HG03342 (cell line): ENCODE results near the gene STX5.
"Not testable (repeated sequence)": the region's sequence is repeated elsewhere in the genome, so short reads cannot be mapped to it uniquely, and the experiment has no call there.

Experiments
- ATAC-seq: cut with Tn5 transposase; IDR thresholded peaks from one replicate; pipeline ENCODE4 v1.9.1; 2021; ENCODE audit warnings: mild to moderate bottlenecking, moderate library complexity; ENCODE audit not compliant: unreplicated experiment

Gene STX5

DNA sequence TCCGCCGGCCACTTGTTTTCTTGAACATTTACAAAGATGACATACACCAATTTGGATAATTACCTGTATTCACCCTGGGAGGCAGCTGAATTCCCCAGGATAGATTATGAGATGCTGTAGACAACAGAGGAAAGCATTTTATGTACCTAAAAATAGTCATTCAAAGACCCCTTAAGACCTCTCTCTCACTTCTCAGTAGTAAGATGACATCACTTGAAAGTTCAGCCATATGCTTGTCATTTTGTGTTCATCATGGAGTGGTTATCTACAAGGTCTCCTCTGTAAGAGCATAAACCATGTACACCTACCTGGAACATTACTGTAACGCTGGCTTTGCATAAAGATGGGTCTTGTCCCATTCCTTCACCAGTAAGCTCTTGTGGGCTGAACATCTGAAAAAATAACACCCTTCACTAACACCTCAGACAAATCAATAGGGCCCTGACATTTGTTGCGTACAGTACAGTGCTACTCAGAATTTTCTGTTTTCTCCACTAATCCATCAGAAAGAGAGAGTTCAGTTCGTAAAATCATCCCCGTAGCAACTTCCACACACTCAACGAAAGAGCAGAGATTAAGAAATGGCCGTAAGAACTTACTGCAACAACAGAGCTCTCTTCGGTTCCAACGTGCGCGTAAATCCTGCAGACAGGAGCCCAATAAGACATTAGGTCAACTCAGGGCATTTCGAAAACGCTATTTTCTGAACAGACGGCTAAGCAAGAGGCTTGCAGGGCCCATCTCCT is 23.1 kb upstream of the STX5 start:
- ATAC-seq, result no peak

GRCh38 chr11:62854013-62854824 is 22.4 kb upstream of the STX5 start:
- ATAC-seq, result no peak

- no peak for ATAC-seq
Observed at GRCh38 chr11:62853279-62853965, 21.6 kb upstream of the STX5 start.

DNA sequence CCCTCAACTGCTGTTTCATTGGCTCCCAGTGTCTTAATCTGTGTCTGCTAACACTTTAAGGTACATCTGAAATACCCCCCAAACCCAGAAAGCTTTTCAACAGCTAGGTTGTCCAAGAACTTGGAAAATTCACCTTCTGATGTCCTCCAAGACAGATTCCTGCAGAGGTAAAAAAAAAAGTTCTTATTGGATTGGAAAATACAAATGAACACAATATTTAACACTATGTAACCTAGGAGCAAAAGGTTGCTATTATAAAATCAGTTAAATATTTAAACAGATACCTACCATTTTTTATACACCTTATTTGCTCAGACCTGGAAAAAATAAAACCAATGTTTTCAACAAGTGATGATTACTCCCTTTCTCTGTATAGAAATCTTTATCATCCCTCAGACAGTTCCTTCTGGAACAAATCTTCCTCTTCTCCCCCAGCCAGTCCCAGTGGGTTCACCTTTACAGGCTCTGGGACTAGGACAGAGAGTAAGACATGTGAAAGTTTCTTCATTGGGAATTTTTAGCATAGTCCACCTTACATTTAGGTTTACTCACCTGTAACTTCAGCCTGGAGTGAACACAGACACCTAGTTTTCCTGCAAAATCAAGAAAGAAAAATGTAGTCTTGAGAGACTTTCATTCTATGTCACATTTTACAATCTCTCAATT is 20.8 kb upstream of the STX5 start:
- no peak for ATAC-seq

DNA sequence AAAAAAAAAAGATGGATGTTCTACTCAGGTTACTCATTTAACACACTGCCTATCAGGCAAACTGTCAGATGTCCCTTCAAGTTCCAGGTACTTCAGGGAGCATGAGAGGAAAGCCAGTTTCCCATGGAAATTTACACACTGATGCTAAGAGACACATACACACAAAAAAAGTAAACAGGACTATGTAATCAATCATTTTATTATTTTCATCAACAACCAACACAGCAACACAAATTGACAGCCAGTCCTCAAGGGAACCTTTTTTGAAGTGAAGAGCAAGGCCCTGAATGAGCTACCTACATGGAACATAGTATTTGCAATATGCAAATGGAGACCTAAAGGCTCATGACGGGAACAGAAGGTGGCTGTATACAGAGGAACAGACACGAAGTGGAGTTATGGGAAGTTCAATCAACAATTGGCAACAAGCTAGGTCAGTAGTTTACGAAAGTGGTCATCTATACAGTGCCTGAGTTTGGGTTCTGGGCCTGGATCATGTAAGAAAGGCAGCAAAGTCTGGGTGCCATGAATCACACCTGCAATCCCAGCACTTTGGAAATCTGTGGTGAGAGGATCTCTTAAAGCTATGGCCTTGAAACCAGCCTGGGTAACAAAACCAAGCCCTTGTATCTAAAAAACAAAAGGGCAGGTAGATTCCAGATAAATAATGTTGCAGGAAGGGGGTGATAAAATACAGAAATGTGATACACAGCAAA is 20.1 kb upstream of the STX5 start:
- ATAC-seq, result no peak

GRCh38 chr11:62850911-62851806 is 19.3 kb upstream of the STX5 start:
- no peak for ATAC-seq

DNA sequence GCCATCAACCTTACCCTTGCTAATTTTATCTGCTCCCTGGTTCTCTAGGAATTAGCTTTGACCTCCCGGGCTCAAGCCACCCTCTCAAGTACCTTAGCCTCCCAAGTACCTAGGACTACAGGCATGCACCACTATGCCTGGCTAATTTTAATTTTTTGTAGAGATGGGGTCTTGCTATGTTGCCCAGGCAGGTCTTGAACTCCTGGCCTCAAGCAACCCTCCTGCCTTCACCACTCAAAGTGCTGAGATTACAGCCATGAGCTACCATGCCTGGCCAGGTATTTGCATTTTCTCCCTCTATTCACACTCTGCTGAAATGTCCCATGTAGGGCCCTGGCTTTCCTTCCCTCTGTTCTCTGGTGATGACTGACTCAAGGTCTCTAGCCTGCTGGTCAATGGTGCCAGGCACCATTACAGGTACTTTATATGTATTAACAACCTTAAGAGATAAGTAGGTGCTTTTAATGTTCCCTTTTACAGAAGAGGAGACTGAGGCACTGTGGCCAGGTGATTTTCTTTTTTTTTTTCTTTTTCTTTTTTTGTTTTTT is 16.0 kb upstream of the STX5 start:
- no peak for ATAC-seq

- no peak for ATAC-seq
Observed at GRCh38 chr11:62846177-62846576, 14.3 kb upstream of the STX5 start.

DNA sequence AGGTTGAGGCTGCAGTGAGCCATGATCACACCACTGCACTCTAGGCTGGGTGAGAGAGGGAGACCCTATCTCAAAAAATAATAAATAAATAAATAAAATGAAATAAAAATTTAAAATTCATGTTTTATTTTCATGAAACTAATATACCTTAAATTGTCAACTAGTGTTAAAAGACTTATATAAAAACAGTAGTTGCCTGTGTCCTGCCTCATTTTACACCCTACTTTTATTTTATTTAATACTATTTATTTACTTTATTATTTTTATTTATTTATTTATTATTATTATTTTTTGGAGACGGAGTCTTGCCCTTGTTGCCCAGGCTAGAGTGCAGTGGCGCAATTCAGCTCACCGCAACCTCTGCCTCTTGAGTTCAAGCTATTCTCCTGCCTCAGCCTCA is 12.3 kb upstream of the STX5 start:
- ATAC-seq, result no peak

DNA sequence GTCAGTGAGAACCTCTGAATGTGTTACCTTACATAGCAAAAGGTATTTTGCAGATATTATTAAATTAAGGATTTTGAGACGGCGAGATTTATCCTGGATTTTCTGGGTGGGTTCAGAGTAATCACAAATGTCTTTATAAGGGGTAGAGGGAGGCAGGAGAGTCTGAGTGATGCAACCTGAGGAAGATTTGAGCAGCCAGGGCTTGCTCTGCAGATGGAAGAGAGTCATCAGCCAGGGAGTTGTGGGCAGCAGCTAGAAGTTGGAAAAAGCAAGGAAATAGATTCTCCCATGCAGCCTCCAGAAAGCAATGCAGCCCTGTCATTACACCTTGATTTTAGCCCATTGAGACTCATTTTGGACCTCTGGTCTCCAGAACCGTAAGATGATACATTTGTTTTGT is 11.6 kb upstream of the STX5 start:
- no peak for ATAC-seq

DNA sequence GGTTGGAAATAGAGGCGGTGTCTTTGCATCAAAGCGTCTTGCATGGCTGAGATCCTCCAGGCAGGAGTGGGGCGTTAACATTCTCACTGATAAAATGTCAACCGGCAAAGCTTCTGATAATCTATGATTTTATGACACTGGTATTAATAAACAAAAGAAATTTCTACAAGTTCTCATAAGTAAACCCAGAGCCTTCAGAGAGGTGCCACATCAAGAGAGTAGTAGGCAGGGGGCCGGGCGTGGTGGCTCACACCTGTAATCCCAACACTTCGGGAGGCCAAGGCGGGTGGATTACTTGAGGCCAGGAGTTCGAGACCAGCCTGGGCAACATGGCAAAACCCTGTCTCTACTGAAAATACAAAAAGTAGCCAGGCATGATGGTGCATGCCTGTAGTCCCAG is 11.0 kb upstream of the STX5 start:
- ATAC-seq, result not testable (repeated sequence)

DNA sequence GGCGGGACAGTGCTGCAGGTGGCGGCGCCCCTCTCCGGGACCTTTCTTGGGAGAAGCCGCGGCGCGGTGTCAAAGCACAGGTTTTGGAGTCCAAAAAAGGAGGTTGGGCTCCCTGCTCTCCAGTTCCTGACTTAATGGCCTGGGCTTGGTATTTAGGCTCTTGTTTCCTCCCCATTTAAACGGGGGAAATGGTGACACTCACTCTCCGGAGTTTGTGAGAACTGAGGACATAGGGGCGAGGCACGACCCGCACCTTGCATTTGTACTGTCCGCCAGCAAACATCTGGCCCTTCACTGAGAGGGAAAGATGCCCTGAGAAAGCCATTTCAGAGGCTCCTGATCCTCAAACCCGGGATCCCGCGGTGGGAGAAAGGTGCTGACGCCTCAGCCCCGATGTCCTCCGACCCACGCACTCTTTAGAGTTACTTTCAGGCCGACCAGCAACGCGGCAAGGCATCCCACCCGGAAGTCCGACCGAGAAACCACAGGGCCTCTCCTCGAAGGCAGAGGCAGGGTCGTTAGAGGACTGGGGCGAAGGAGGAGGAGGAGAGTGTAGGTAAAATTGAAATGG is 10.4 kb upstream of the STX5 start:
- ATAC-seq, result no peak

GRCh38 chr11:62841361-62842170 is 9.7 kb upstream of the STX5 start:
- ATAC-seq, result peak; percentile 54

GRCh38 chr11:62840721-62841360 is 9.0 kb upstream of the STX5 start:
- ATAC-seq, result not testable (repeated sequence)

GRCh38 chr11:62839050-62839945 is 7.4 kb upstream of the STX5 start, which contains the start of gene WDR74:
Gene WDR74 (minus strand): TSS chr11:62839590. CDS start chr11:62839570, 20 bp downstream.
- peak; percentile 41 for ATAC-seq

DNA sequence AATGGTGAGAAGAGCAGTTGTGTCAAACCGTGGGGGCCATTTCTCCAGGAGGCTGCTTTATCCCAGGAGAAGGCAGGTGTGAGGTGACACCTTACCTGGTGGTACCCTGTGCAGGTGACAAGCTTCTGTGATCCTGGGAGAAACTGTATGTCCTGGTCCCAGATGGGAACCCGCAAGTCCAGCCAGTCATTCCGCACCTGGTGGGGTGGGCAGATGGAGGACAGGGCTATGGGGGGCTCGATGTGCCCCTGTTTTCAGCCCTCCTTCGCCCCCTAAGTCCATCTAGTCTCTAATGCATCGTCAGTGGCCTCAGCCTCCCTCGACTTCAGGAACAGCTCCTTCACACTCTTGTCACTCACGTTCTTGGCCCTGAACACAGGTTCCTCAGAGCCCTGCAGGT is 3.5 kb upstream of the STX5 start:
- ATAC-seq, result no peak
